MV-4-11 (cell line): Measurements from ENCODE around the gene BDNF.
"Not testable (repeated sequence)": the region's sequence is repeated elsewhere in the genome, so short reads cannot be mapped to it uniquely, and the experiment has no call there.

Experiments used
- DNase-seq: peaks from one replicate; lab custom pipeline; 2025; lab: John Stamatoyannopoulos, UW

Gene BDNF

DNA sequence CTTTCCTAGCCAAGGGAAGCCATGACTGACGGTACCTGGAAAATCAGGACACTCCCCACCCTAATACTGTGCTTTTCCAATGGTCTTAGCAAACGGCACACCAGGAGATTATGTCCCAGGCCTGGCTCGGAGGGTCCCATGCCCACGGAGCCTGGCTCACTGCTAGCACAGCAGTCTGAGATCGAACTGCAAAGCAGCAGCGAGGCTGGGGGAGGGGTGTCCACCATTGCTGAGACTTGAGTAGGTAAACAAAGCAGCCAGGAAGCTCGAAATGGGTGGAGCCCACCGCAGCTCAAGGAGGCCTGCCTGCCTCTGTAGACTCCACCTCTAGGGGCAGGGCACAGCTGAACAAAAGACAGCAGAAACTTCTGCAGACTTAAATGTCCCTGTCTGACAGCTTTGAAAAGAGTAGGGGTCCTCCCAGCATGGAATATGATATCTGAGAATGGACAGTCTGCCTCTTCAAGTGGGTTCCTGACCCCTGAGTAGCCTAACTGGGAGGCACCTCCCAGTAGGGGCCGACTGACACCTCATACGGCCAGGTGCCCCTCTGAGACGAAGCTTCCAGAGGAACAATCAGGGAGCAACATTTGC is 34.6 kb downstream of the BDNF start:
- DNase-seq, result not testable (repeated sequence)

DNA sequence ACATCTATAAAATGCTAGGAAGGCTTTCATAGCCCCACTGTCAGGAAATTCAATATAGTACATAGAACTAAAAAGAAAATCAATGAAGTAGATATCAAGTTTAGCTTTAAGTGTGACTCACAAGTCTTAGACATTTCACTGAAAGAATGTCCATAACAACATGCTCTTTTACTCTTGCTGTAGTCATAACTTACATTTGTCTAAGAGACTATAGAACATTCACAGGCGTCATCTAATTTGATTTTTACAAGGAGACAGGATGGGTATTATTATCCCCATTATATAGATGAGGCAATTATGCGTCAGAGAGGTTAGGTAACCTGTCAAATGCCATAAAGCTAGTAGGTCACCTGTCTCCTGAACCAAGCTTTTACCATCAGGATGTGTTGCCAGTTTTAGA is 36.9 kb downstream of the BDNF start:
- no peak for DNase-seq

DNA sequence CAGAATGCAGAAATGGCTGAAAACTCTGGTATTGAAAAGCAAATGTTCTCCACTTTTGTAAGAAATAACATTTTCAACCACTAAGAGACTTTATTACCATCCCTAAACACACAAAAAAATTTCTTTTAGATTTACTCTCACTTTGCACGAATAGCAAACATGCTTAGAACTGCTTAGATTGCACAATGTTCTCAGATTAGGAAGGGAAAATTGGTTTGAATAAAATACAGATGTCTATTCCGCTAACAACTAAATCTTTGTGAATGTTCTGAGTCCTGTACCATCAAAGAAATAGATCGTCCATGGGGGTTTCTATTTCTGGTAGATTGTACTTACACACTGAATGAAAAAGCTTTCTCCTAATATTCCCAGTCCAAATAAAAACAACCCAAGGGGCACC is 40.1 kb downstream of the BDNF start:
- no peak for DNase-seq

DNA sequence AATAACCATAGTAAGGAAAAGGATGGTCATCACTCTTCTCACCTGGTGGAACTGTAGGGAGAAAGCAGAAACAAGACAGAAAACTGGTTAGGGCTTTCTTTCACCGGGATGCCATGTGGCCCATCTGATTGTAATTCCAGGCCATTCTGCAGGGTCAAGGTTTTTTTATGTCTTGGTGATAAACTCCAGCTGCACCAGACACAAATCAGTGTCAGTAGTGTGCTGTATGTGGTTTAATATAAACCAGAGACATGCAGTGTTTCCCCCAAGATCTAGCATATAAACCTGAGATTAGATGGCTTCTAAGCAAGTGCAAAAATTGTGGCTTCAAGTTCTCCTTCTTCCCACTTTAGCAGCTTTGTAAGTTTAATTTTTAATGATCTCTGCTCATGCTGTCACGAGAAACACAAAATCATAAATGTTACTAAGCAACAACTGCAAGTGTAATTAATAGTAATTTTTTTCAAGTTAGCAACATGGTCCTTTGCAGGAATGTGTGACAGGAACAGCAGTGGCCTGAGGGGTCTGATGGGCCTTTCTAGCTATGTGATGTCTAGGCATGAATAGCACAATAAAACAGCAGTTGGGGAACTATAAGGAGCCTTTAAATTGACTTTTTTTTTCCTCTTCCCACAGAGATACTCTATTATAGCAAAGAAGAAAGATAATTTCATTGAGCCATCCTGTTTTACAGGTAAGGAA is 41.6 kb downstream of the BDNF start:
- no peak for DNase-seq

DNA sequence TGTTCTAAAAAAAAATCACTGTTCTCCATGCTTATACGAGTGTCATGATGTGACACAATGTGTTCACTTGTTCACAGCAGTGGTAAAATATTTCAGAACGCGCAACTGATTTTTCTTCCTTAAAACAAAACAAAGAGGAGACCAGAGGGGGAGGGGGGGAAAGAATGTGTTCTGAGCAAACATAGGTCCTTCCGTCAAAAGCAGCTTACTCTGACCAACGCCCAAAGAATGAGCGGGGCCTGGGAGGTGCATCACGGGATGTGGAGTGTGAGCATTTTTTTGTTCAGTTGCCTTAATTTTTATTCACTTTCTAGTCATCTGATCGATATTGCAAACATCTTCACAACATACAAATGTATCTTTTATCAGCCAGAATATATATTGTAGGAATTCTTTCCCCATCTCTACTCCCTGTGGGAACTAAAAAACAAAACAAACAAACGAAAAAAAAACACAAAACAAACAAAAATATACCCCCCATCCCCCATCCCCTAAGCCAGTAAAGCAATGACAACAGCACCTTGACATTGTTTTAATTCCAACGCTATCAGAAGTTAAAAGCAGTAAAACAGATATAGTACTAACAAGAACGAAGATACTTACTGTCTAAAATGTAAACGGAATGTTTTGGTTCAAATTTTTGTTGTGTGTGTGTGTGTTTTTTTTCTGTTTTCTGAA is 43.3 kb downstream of the BDNF start:
- DNase-seq, result no peak

DNA sequence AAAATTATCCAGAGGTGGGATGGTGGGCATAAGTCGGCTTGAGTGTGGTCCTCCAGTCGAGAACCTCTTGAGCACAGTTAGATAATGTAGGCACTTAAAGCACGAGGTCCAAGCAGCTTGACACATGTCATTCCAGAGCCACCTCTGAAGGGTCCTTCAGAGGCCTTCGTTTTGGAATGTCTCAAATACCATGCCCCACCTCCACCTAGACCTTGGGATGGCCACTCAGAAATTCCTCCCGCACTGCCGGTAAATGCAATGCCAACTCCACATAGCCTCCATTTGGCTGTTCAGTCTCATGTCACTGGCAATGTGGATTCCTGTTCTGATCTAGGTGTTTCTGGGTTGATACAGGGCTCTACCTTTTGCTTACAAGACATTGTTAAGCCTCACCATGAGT is 43.9 kb downstream of the BDNF start:
- DNase-seq, result no peak

DNA sequence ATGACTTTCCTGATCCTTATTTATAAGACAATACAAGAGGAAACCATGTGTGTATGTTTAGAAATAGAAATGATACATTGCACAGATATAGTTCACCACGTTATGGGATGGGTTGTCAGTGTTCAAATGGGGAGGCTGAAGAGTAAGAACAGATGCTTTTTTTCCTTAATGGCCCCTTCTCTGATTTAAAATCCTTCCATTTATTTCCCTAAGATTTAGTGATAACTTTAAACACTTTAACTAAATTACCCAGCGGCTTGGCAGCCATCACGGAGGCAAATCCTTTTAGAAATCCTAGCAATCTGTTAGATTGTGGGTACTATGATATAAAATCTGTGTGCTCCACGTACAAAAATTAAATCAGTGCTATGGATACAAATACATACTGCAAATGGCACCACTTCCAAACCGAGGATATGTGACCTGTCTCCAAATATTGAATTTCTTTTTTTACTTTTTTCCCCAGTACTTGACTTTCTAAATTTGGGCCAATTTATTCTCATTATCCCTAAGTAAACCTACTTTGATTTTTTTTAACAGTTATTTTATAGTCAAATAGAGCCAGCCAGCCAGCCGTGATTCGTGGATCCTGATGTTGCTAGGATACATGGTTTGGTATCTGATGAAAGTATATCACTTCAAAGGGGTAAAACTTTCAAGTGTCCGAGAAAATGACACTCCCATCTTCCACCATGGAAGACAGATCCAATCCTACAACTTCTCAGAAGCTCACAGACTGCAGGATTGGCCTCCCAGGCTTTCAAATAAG is 46.1 kb downstream of the BDNF start:
- DNase-seq, result no peak

DNA sequence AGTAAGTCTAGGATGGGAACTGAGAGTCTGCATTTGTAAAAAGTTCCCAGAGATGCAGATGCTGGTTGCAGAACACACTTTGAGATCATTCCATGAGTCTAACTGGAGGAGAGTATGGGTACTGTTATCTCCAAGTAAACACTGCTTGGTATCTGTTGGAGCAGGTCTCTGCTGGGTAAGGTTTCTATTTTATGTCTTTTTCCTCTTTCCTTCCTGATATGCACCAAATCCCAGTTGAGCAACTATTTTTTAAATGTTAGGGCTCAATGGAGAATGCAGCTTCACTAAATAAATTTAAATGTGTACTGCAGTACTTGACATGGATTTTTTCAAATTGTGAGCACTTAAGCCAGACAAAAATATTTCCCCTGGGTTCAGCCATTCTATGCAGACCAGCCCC is 48.5 kb downstream of the BDNF start:
- no peak for DNase-seq

DNA sequence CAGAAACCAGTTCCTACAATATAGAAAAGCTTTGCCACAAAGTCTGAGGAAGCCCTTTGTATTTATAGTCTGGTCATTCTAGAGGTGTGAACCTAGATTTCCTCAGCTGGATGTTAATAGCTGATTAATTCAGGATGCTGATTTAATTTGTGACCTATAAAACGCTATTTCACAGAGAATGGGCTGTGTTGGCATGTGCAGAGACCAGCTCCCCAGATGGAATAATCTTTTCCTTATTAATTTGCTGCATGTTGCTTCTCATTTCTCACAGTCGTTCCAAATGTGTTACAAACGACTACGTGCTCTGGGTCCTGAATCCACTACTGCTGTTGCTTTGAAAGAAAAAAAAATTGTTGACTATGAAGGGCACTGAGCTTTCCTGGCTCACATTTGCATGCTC is 49.3 kb downstream of the BDNF start:
- DNase-seq, result no peak

DNA sequence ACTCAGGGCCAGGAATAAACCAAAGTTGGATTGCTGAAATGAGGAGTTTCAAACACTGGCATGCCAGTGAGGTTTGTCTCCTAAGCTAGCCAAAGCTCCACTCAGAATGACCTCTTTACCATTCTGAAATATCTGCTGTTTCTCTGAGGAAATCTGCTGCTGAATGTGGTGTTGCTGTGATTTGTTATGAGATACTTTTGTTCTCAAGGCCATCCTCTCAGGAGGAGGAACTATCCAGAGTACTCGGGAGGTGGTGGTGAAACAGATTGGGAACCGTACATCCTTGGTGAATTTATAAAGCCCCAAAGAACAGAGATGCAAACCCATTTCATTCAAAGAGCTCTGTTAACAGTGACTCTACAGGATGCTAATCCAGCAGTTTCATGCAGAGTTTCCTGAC is 50.5 kb downstream of the BDNF start:
- DNase-seq, result no peak

DNA sequence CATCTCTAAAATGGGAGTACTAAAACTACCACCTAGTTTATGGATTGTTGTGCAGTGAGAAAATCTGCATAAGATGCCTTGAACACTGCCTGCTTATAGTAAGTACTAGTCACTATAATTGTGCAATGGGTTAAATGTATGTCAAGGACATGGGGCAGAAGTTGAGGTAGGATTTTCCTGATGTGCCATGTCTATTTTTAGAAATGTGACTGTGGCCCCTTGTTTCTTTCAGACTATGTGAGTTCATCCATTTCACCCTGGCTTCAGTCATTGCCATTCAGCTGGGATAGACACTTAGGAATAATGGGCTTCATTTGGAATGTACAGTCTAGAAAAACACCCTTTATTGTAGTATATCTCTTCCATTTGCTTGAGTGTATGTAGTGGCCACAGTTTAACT is 51.4 kb downstream of the BDNF start:
- no peak for DNase-seq

DNA sequence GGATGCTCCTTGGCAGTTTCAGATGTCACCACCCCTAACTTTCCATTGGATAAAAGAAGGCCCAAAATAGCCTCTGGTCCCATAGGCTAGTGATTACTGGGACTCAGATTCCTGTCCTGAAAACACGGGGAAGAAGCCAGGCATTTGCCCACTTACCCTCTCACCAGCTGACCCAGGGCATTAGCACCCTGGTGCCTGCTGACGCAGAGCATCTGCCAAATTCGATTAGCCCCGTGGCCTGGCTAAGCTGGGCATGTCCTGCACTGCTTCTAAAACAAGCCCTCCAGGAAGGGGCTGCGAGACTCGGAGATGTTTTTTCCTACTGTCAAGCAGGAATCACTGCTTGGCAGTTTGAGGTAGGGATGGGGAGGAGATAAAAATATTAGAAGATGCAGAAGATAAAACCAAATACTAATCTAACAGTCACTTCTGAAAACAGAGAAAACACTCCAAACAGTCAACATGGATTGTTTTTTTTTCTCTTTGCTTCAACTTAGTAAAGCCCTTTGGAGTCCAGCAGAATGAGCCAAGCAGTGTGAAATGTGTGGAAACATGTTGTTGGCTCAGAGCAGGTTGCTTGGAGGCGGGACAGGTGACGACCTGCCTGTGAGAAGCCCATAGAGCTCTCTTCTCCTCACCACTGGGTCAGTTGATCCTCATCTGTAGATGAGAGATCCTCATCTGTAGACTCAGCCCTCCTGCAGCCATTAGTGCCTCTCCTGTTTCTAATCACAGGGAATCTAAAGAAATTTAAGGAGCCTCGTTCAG is 54.0 kb downstream of the BDNF start:
- DNase-seq, result no peak

DNA sequence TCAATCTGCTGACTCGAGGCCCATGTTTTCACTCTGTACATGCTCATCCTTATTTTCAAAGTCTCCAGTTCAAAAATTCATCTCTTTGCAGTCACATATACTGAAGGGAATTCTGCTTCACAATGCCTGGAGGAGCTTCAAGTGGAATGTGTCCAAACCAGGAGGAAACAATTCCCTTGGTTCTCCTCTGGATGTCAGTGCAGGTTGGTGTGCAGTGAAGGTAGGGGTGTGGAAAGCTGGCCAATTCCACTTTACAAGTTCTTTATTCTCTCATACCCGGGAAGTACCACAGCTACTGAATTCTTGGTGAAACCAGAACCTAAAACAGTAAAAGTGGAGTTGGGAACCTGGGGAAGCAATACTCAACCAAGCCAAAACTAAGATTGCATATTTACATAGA is 57.3 kb downstream of the BDNF start:
- DNase-seq, result no peak

DNA sequence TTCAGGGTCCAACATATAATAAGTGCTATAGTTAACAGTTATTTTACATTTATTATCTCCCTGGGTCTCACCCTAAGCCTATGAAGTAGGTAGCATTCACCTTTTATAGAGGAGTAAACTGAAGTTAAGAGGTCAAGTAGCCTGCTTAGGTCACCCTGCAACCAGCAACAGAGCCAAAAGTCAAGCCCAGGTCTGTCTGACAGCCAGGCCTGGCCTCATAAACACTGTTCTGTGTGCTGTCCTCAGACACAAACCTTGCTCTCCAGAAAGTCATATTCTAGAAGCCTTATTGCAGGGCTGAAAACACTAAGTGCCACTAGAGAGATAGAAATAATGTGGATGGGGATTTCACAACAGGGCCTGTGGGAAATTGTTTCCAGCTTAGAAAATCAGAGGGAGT is 59.3 kb downstream of the BDNF start:
- no peak for DNase-seq

DNA sequence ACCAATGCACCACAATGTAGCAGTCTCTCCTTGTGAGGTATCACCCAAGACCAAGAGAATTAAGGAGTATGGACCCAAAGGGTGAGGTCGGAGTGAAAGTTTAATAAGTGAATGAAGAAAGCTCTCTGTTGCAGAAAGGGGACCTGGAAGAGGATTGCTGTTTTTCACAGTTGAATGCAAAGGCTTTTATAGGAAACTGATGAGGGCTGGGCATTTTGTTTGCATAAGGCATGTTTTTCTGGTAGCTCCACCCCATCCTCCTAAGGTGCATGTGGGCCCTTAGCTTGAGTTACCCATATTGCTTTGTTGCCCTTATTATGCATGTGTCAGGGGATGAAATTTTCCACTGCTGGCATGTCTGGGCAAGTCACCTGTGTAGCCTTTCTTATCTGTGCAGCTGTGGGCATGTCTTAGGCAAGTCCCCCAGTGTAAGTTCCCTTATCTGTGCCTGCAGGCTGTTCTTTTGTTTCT is 64.7 kb downstream of the BDNF start:
- no peak for DNase-seq

DNA sequence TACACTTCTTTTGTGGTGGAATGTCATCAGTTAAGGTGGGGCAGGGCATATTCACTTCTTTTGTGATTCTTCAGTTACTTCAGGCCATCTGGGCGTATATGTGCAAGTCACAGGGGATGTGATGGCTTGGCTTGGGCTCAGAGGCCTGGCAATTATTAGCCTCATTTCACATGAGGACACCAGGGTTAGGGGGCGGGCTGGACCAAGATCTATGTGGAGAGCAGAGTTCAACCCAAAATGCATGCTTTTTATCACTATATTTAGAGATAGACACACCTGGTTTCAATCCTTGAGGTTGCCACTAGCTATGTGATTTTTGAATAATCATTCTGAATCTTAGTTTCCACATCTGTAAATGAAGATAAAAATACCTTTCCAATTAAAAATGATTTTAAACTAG is 65.5 kb downstream of the BDNF start:
- DNase-seq, result not testable (repeated sequence)

DNA sequence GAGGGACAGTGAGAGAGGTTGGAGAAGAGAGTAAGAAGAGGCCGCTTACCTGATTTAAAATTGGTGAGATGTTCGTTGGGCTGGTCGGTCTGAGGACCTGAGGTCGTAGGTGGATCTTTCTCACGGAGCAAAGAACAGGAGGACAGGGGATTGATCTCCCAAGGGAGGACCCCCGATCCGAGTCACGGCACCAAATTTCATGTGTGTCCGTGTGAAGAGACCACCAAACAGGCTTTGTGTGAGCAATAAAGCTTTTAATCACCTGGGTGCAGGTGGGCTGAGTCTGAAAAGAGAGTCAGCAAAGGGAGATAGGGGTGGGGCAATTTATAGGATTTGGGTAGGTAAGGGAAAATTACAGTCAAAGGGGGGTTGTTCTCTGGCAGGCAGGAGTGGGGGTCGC is 66.0 kb downstream of the BDNF start:
- DNase-seq, result not testable (repeated sequence)

DNA sequence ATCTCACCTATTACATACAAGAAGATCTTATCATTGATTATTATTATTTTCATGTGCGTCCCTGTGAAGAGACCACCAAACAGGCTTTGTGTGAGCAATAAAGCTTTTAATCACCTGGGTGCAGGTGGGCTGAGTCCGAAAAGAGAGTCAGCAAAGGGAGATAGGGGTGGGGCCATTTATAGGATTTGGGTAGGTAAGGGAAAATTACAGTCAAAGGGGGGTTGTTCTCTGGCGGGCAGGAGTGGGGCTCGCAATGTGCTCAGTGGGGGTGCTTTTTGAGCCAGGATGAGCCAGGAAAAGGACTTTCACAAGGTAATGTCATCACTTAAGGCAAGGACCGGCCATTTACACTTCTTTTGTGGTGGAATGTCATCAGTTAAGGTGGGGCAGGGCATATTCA is 71.2 kb downstream of the BDNF start:
- DNase-seq, result not testable (repeated sequence)

DNA sequence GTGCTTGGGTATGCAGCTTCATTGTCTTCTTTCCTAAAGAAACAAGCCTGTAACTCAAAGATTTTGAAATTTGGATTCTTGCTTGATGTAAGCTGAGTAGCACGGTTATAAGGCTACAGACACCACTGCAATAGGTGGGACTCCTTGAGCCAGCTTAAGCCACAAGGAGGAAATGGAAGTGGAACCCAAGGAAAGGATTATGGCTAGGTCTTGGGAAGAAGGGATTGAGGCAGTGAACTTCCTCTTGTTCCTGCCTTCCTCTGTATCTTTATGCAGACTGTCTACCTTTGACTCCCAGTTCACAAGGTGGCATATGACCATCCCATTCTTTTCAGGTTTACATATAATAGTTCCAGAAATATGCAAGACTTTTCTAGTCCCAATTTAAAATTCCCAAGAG is 72.3 kb downstream of the BDNF start:
- no peak for DNase-seq

DNA sequence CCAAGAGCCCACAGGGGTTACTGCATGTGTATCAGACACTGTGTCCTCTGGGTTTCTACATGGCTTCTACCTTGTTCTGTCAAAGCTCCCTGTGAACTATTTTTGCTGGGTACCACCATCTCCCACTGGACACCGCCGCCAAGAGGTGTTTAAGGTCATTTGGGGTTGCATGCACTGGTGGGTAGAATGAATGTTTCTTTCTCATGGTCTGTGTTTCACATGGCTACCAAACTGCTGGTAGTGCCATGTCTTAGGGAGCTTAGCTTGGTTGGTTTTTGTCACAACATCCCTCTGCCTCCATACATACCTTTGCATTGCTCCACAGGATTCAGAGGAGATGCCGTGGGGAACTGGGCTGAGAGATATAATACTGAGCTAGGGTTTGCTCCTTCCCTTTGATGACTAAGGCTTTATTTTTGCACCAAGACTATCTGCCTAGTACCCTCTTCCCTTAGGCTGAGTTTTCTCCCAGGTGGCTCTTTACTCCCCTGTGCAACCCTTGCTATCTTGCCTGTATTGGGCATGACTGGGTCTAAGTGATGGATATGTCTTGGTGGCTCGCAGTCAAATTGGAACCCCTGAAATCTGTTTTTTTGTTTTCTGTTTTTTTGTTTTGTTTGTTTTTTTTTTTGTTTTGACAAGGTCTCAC is 73.2 kb downstream of the BDNF start:
- DNase-seq, result no peak

DNA sequence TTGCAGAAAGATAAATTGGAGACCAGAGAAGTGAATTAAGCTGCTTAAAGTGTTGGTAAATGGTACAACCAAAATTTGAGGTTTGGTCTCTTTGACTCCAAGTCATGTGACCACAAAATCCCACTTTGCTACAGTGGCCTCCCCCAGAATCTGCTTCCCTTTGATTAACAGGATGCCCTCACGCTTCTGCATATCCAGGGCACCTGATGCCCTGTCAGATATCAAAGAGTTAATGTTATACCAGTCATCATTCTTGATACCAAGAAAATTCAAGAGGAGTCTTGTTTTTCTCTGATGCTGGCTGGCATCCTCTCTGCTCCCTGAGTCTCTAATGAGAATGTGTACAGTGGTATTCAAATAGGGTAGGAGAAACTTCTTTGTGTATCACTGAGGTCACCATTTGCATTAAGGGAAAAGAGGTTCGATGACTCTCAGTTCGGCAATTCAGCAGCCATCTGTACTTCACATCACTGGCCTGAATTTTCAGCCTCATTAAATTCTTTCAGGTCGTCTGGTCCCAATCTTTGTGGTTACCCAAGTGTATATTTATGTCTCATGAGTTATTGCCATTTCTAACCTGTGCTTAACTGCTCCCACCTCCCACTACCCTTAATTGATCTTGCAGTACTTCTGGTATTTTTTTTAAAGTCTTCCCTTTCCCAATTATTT is 73.9 kb downstream of the BDNF start:
- DNase-seq, result no peak
